GM18951 (cell line): ENCODE measurements around the gene CACNA2D3.

ENCODE experiments used
- POLR2A ChIP-seq: IDR thresholded peaks from 4 replicates; pipeline ENCODE4 v1.6.1; 2011; ENCODE audit warnings: mild to moderate bottlenecking; ENCODE audit not compliant: insufficient read length, insufficient read depth; ENCODE audit errors: extremely low read depth
- in situ Hi-C: fragments of 300-500 bp; cut with MboI; formaldehyde crosslinking; loops from one replicate; pipeline ENCODE4 v1.12.0; 2022; ENCODE audit warnings: low sequenced_read_pairs, mixed read lengths, inconsistent platforms; ENCODE audit not compliant: unreplicated experiment

CACNA2D3 gene

GRCh38 chr3:54537506-54537905 lies 415.2 kb downstream of the CACNA2D3 start:
- no peak for TF ChIP-seq POLR2A
- in situ Hi-C loops = no loop called here

DNA sequence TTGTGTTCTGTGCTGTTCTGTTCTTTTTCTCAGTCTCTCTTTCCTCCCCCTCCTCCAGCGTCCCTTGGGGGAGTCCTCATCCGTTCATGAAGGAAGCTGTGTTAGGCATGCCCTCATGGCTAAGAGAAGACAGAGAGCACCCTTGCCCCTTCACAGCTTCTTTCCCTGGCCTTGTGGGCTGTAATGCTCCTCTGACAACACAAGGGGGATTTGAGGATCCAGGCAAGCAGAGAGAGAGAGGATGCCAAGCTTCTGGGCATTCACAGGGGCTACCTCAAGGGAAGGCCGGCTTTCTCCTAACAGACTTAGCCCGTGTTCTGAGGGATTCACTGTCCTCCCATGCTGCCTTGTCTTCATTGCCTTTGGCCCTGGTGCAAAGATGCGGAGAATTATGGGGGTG lies 416.0 kb downstream of the CACNA2D3 start:
- no peak for TF ChIP-seq POLR2A
- in situ Hi-C loops = no loop called here

DNA sequence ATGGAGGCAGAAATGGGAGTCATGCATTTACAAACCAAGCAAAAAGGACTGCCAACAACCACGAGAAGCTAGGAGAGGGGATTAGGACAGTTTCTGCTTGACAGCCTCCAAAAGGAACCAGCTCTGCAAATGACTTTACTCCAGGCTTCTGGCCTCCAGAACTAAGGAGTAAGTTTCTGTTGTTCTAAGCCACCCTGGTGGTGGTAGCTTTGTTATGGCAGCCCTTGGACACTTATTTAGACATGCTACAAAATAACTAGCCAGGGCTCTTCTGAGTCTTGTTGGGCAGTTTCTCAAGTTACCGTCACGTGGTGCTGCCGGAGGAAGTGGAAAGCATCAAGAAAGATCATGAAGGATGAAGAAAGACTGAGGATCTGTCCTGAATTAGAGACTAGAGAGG lies 419.0 kb downstream of the CACNA2D3 start:
- TF ChIP-seq POLR2A = no peak
- in situ Hi-C loops = no loop called here

- in situ Hi-C loops = no loop called here
- TF ChIP-seq POLR2A = no peak
Observed at GRCh38 chr3:54543446-54543845, 421.1 kb downstream of the CACNA2D3 start.

- TF ChIP-seq POLR2A = no peak
- in situ Hi-C loops = no loop called here
Observed at GRCh38 chr3:54547051-54547450, 424.7 kb downstream of the CACNA2D3 start.

DNA sequence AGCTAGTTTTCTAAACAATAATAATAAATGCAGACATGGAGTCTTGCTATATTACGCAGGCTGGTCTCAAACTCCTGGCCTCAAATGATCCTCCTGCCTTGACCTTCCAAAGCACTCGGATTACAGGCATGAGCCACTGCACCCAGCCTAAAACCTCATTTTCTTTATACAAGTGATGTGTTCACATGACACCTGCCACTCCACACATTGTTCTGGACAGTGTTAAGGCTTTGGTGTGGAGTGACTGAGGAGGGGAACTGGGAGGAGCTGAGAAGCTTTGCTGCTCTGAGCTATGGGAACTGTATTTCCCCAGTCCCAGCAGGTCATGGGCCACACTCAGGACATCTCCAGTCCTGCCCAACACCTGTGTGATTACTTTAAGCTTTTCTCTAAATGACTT lies 425.5 kb downstream of the CACNA2D3 start:
- in situ Hi-C loops = no loop called here
- TF ChIP-seq POLR2A = no peak

DNA sequence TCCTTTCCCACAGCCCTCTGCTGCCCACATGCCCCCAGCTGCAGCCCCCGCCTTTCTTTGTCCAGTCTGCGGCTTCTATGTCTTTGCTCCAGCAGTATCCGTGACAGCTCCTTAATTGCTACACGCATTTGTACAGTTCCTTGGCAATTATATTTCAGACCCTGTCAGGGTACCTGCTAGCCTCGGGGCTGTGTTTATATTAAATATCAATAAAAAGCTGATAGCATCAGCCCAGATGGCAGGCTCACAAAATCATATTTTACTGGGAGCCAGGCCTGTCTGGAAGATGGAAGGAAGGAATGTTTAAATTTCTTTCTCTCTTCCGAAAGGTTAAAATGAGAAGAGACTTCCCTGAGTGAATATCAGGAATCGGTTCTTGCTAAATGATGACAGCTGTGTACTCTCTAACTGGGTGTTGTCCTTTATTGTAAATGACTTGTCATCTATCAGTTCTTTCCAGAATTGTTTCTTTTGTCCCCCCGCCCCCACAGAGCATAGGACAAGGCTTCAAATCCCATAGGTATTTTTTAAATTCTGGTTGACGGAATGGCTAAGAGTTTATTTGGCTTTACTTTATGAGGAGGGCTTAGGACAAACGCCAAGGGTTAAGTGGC lies 427.4 kb downstream of the CACNA2D3 start:
- in situ Hi-C loops = no loop called here
- TF ChIP-seq POLR2A = no peak

DNA sequence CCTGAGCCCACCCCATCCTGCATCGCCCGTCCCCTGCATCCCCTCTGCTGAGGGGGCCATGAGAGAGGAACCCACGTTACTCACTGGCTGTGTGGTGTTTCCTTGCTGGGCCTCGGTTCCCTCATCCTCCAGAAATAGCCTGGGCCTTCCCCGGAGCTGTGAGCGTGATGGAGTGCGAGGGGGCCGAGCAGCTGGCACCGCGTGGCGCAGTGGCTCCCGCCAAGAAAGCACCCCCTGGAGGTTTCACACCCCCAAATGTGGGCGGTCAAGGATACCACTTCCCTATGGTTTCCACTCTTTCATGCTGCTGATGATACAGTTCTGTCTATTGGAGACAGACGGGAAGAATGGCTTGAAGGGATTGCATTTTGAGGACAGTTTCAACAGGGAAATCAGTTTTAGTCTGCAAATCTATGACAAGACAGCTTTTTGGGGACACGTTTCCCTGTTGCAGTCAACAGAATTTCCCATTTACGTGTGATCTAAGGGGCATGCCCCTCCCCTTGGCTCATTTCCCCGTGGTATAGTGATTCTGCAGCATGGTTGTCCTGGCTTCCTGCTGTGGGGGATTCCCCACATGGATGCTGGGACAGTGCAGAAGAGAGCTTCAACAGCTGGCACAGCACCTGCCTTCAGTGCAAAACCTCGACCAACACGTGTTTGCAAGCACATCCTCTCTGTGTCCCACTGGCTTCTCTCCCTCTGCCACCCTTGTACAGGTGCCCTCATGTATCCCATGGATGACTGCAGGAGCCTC lies 428.0 kb downstream of the CACNA2D3 start:
- in situ Hi-C loops = no loop called here
- TF ChIP-seq POLR2A = no peak

DNA sequence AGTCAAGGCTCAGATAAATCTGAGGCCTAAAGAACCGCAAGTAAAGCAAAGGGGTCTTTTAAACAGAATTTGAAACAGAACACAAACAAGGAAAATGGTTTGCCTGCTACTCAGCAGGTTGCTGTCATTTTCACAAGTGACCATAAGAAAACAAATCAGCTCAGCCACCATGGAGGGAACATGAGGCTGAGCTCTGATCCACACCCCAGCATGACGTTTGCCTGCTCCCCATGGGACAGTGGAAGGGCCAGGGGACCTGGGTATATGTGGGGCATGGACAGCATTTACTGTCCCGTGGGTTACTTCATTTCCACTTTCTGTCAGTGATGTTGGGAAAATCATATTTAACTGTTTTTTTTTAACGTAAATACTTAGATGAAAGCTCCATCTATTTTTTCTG lies 434.3 kb downstream of the CACNA2D3 start:
- in situ Hi-C loops = no loop called here
- TF ChIP-seq POLR2A = no peak

GRCh38 chr3:54557538-54558428 lies 435.4 kb downstream of the CACNA2D3 start:
- in situ Hi-C loops = no loop called here
- TF ChIP-seq POLR2A = no peak

- in situ Hi-C loops = no loop called here
- TF ChIP-seq POLR2A = no peak
Observed at GRCh38 chr3:54563501-54564200, 441.3 kb downstream of the CACNA2D3 start.

DNA sequence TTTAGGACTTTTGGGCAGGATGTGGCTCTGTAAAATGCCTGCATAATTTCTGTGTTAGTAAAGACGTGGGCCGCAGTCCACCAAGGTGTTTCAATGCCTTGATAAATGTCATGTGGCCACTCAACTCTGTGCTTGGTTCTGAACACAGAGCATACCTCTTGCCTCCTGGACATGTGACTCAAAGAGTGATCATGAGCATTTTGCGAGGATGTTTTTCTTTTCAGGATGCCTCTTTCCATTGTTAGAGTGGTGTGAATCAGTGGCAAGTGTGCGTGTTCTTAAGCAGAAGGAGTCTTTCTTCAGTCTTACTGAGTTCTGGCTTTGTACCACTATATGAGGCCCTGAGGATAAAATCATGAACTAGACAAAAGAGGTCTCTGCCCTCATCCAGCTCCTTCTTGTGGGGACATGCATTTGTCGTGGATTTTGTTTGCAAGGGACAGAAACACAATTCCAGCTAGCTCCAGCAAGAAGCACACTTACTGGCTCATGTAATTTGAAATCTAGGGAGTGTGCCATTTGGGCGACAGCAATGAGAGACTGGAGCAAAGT lies 442.1 kb downstream of the CACNA2D3 start:
- in situ Hi-C loops = no loop called here
- no peak for TF ChIP-seq POLR2A

GRCh38 chr3:54565956-54566355 lies 443.6 kb downstream of the CACNA2D3 start:
- in situ Hi-C loops = no loop called here
- TF ChIP-seq POLR2A = no peak
